HEK293T (cell line): ENCODE data around the gene AGAP1.

ENCODE experiments used
- ARNT ChIP-seq: fragments of 450-650 bp; IDR thresholded peaks from 2 replicates; pipeline ENCODE4 v1.6.1; 2017; ENCODE audit warnings: mild to moderate bottlenecking
- BHLHE40 ChIP-seq: fragments of 450-650 bp; IDR thresholded peaks from 2 replicates; pipeline ENCODE4 v1.6.1; 2016; ENCODE audit warnings: mild to moderate bottlenecking, moderate library complexity, borderline replicate concordance
- ELF4 ChIP-seq: fragments of 450-650 bp; IDR thresholded peaks from 2 replicates; pipeline ENCODE4 v1.6.1; 2017; ENCODE audit warnings: antibody characterized with exemption
- FOXA1 ChIP-seq: fragments of 450-650 bp; IDR thresholded peaks from 2 replicates; pipeline ENCODE4 v1.6.1; 2016; ENCODE audit warnings: mild to moderate bottlenecking
- FOXK2 ChIP-seq: fragments of 450-650 bp; IDR thresholded peaks from 2 replicates; pipeline ENCODE4 v1.6.1; 2016; ENCODE audit warnings: mild to moderate bottlenecking
- FOXM1 ChIP-seq: fragments of 450-650 bp; IDR thresholded peaks from 2 replicates; pipeline ENCODE4 v1.6.1; 2017; ENCODE audit warnings: mild to moderate bottlenecking, borderline replicate concordance
- HDGF ChIP-seq: fragments of 450-650 bp; IDR thresholded peaks from 2 replicates; pipeline ENCODE4 v1.6.1; 2017; ENCODE audit warnings: antibody characterized with exemption, borderline replicate concordance
- NFRKB ChIP-seq: fragments of 450-650 bp; IDR thresholded peaks from 2 replicates; pipeline ENCODE4 v1.6.1; 2016; ENCODE audit warnings: mild to moderate bottlenecking, moderate library complexity
- SP1 ChIP-seq: fragments of 450-650 bp; IDR thresholded peaks from 2 replicates; pipeline ENCODE4 v1.6.1; 2017
- SUZ12 ChIP-seq: fragments of 450-650 bp; IDR thresholded peaks from 2 replicates; pipeline ENCODE4 v1.6.1; 2016; ENCODE audit warnings: mild to moderate bottlenecking
- ZNF384 ChIP-seq: fragments of 450-650 bp; IDR thresholded peaks from 2 replicates; pipeline ENCODE4 v1.6.1; 2016

DNA sequence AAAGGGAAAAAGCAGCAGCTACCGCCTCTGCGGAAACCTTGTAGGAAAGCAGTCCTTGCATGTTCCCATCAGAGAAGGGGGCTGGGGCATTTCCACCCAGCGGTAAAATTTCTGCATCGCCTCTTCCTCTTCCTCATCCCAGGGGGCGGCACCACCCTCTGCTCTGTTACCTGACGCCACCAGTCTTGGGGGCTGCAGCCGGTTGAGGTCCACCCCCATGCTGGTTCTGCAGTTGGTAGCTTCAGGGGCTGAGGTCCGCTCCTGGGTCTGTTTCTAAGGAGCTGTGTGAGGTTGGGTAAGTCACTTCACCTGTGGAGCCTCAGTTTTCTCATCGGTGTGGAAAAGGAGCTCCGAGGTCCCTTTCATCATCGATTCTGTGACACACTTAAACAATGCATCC is 14.2 kb upstream of the AGAP1 start:
- TF ChIP-seq ELF4, result no peak
- TF ChIP-seq SP1, result no peak
- no peak for TF ChIP-seq FOXA1
- TF ChIP-seq SUZ12, result no peak
- TF ChIP-seq BHLHE40, result no peak
- TF ChIP-seq FOXK2, result no peak
- no peak for TF ChIP-seq FOXM1
- TF ChIP-seq NFRKB, result no peak
- no peak for TF ChIP-seq ARNT
- no peak for TF ChIP-seq ZNF384
- TF ChIP-seq HDGF, result no peak
